ENCODE data around the gene SPTLC2. TPM values are rescaled to one million over a fixed set of nuclear protein-coding genes. Genes with fewer than 3 reads are reported as not detected.

The SPTLC2 gene
- total and polyA plus RNA-seq, 2 of the 8 experiments (the other 6 are each of a cell fraction or from before 2014, with no cell fraction given), result 8.9 to 35.1 TPM

DNA sequence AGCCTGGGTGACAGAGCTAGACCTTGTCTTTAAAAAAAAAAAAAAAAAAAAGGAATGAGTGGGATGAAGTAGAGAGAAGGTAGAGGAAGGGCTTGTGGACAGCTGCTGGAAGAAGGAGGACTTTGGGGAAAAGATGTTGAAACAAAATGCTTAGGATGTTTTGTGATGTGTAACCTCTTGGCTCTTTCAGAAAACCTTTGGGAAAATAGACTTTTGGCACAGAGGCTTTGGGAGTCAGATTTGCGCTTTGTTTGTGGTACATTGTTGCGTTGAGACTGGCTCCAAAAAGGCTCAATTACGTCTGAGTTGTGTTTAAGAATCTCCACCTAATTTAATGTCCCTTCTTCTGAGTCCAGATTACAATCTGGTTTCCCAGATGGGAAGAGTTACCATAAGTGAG, 32.9 kb upstream of the SPTLC2 start (continued):
- no peak for TF ChIP-seq CTBP2 (IDR thresholded peaks at IDR 0.05; ENCODE audit: borderline replicate concordance, insufficient read depth, insufficient read length, low read length)
